GM13977 (cell line): ENCODE data around the gene CRAMP1.

Experiments used
- DNase-seq: peaks from one replicate; pipeline ENCODE4 v3.0.0; 2012; ENCODE audit warnings: low spot score
- CTCF ChIP-seq: IDR thresholded peaks from 2 replicates; pipeline ENCODE4 v1.5.1; 2012; ENCODE audit warnings: mild to moderate bottlenecking, control low read depth; ENCODE audit not compliant: insufficient read depth; ENCODE audit errors: extremely low read depth, missing control alignments
- in situ Hi-C: fragments of 300-500 bp; cut with MboI; formaldehyde crosslinking; loops from one replicate; pipeline ENCODE4 v1.12.0; 2022; ENCODE audit warnings: low sequenced_read_pairs, low pct_unique_long_range_greater_than_20kb, mixed read lengths, inconsistent platforms; ENCODE audit not compliant: unreplicated experiment

The CRAMP1 gene

DNA sequence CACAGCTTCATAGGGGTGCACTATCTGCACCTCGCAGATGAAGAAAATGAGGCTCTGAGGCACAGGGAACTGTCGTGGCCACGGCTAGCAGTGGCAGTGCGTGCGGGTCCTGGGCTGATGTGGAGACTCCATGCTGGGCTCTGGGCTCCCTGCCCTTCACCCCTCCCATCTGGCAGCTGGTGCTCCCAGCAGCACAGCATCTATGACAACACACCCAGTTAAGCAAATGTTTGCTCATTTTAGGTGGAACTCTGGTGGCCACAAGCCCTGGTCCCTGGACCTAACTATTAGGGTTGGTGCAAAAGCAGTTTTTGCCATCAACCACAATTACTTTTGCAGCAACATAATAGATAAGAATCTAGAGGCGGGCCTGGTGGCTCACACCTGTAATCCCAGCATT is 31.2 kb upstream of the CRAMP1 start:
- no peak for TF ChIP-seq CTCF
- DNase-seq, result no peak
- in situ Hi-C loops, result no loop called here

GRCh38 chr16:1581804-1582203 is 30.4 kb upstream of the CRAMP1 start:
- no peak for TF ChIP-seq CTCF
- in situ Hi-C loops, result no loop called here
- no peak for DNase-seq

DNA sequence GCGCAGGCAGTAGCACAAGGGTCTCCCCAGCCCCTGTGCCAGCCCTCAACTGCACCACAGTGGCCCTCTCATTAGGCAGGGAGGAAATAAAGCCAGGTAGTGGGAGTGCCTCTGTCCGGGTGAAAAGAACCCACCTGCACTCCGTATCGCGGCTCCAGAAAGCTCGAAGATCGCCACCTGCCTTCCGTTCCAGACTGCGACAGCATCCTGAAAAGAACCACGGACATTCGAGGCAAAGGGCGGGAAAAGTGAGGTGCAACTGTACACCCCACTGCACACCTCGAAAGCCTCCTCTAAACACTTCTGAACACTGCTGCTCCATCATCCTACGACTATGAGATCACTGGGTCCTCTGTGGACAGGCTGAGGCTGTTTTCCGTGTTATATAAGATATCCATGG is 29.0 kb upstream of the CRAMP1 start:
- in situ Hi-C loops, result no loop called here

DNA sequence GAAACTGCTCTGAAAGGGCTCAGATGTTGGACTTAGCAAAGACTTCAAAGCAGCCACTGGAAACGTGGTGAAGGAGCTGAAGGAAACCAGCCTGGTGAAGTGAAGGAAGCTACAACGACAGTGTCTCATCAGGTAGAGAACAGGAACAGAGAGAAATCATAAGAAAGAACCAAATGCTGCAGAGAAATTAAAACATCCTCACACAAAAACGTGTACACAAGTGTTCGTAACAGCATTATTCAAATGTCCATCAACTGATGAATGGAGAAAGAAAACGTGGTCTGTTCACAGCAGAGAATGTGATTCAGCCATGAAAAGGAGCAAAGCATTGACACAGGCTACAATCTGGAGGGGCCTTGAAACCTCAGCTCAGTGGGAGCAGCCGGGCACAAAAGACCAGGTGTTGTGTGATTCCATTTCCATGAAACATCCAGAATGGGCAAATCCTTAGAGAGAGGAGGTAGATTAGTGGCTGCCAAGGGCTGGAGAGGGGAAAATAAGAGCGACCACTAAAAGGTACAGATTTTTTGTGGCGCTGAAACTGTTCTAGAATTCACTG is 27.2 kb upstream of the CRAMP1 start:
- in situ Hi-C loops, result no loop called here

More for the DNA sequence above, 29.0 kb upstream of the CRAMP1 start:
- no peak for DNase-seq
- TF ChIP-seq CTCF, result no peak

GRCh38 chr16:1590366-1590765 is 21.8 kb upstream of the CRAMP1 start:
- in situ Hi-C loops, result no loop called here
- TF ChIP-seq CTCF, result no peak
- DNase-seq, result no peak

More for the DNA sequence above, 27.2 kb upstream of the CRAMP1 start:
- DNase-seq, result no peak
- no peak for TF ChIP-seq CTCF

- DNase-seq, result no peak
Observed at GRCh38 chr16:1590930-1591705, 21.0 kb upstream of the CRAMP1 start.

More at GRCh38 chr16:1590930-1591705, 21.0 kb upstream of the CRAMP1 start:
- in situ Hi-C loops, result no loop called here
- no peak for TF ChIP-seq CTCF
